ENCODE measurements around the gene GNG4.
A peak's percentile ranks its signal among the peaks of the same experiment; 100 is the strongest.

GNG4 gene

GRCh38 chr1:235525314-235525713 is 124.3 kb downstream of the GNG4 start:
- DNase-seq = no peak

DNA sequence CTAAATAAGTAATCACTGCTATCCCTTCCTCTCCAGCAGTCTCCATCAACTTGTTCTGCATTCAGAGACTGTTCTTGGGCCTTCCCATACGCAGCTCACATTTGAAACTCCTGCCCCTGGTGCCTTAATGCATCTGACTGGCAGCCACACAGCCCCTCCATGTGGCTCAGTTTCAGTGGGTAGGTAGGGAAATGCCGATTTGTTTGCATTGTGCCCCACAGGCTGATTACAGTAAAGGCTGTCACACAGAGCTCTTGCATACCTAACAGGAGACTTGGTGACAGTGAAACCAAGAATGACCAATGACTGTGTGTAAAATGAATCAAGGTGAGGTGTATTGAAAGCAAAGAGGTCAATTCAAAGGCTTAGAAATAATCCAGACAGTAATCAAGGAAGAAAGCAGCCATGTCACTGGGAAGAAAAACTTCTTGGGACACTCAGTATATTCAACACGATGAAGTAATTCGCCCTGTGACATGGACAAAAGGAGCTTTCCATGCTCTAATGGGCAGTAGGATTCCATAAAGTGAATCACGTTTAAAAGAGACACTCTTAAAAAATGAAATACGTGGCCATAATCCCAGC is 132.6 kb downstream of the GNG4 start:
- DNase-seq = peak in 1 of 2 experiments; percentile 11

DNA sequence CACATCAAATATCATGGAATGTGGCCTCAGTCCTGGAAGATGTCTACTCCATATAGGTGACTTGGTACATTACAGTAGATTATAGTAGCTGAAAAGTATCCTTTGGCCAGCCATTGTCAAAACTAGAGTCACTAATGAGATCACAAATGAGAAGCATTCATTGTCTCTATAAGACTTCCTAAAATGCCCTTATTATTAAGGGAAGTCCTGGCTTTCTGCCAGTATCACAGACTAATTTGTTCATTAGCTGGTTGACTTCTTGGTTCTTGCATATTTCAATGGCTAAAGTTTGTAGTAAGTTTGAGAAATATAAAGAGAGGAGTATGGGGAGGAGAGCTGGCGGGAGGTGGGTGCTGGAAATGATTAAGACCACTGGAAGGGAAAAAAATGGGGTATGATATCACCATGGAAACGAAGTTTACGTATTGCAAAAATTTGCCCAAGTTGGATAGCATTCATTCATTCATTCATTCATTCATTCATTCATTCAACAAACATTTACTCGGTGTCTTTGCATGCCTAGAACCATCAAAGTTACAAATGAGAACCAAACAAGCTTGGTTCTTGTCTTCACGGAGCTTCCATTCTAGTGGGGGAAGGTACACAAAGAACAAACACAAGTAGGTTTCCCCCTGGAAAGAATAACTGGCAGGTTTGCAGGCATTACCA is 133.6 kb downstream of the GNG4 start:
- no peak for DNase-seq

DNA sequence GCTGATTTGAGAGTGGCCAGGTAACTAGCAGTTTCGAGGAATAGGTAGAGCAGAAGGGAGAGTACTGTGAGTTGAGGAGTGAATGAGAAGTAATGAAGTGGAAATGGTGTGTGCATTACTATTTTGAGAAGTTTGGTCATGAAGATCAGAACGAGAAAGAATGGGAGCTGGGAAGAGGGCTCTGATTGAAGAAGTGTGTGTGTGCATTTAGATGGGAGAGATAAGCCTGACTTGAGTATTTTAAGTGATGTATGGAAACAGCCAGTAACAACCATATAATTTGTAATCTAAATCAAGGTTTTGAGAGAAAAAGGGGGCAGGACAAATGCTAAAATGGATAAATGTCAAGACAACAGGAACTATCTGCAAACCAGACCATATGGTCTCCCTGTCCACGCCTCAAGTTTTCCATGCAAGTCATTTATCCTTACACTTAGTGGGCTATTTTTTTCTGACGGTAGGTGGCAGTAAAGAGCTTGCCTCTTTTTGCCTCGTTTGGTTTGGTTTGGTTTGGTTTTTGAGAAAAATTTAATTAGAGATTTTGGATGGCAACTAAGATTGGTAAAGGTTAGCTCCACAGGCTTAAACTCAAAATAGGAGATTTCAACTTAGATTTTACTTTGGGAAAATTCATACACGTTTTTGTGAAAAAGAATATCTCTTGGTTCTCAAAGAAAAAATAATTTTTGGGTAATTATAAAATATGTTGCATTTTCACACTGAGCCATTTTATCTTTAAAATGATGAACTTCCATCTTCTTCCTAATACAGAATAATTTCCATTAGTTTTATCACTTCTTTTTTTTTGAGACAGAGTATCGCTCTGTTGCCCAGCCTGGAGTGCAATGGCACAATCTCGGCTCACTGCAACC is 135.9 kb downstream of the GNG4 start:
- DNase-seq = peak; percentile 61 to 64

DNA sequence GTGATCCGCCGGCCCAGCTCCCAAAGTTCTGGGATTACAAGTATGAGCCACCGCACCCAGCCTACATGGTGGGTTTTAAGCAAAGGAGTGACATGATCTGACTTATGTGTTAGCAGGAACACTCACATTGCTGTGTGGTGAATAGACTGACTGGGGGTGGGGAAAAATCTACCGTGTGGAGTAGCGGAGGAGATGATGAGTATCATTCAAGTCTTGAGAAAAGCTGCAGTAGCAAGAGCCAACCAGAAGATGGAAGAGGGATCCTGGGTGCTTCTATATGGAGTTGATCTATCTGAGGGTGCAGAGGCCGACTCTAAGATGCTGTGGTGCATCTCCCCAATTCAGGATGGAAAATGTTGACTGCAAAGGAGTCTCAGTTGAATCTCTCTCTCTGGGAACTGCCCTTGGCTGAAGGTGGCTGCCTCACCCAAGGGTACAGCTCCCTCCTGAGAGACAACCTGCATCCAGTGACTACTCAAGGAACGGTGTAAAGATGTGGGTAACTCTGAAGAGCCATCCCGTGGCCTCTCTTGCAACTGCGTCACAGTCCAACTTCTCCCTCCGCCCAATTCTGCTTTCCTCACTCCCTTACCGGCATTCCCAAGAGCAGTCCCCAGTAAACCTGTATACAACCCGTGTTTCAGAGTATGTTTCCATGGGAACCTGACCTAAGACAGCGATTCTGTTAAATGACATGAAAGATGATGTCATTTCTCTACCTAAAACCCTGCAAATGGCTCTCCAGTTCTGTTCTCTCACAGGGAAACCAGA is 137.9 kb downstream of the GNG4 start:
- DNase-seq = no peak

GRCh38 chr1:235510823-235511222 is 138.8 kb downstream of the GNG4 start:
- no peak for DNase-seq

DNA sequence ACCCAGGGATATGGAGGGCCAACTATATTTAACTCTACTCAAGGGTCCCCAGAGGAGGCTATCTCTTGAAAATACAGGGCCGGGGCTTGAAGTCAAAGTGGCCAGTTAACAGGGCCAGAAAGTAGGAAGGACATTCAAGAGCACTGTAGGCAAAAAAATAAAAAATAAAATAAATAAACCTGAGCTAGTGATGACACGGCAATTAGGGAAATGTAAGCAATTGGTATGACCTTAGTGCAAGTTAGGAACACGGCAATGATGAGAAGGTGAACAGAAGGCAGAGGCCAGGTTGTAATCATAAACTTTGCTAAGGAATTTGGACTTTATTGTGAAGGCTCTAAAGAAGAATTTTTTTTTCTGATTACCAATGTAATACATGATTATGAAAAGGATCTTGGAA is 142.0 kb downstream of the GNG4 start:
- DNase-seq = no peak

GRCh38 chr1:235504494-235505222 is 144.9 kb downstream of the GNG4 start:
- DNase-seq = peak; percentile 99

GRCh38 chr1:235504122-235504493 is 145.5 kb downstream of the GNG4 start, which contains the start of gene B3GALNT2:
B3GALNT2 (minus strand) TSS chr1:235504452; CDS start chr1:235504252, 200 bp downstream.
- peak in 1 of 2 experiments; percentile 78 for DNase-seq

DNA sequence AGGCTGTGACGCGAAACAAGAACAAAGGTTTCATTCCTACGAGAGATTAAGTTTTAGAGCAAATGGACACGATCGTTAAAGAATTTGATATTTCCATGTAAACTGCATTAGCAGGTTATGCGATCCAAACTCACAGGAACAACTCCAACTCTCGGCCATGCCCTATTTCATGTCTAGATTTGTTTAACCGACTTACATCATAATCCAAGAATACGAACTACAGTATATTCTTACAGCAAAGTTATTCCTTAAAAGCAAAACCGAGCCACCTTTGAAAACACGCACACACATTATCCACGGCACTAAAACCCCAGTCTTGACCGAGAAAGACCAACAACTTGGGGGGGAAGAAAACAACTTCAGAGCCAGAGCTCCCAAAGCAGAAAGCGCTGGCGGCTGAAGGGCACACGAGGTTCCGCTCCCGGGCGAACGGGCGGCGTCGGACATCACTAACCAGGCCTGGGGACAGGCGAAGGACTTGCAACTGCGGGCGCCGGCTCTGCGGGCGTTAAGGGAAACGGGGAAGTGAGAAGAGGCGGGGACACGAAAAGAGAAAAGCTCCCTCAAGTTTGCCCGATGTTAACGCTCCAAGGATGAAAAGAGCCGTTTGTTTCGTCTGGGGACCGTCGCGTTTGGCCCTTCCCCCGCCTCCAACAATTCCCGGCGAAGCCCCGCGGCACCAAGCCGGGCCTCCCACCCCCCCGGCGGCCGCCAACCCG is 146.0 kb downstream of the GNG4 start:
- peak; percentile 42 to 50 for DNase-seq

DNA sequence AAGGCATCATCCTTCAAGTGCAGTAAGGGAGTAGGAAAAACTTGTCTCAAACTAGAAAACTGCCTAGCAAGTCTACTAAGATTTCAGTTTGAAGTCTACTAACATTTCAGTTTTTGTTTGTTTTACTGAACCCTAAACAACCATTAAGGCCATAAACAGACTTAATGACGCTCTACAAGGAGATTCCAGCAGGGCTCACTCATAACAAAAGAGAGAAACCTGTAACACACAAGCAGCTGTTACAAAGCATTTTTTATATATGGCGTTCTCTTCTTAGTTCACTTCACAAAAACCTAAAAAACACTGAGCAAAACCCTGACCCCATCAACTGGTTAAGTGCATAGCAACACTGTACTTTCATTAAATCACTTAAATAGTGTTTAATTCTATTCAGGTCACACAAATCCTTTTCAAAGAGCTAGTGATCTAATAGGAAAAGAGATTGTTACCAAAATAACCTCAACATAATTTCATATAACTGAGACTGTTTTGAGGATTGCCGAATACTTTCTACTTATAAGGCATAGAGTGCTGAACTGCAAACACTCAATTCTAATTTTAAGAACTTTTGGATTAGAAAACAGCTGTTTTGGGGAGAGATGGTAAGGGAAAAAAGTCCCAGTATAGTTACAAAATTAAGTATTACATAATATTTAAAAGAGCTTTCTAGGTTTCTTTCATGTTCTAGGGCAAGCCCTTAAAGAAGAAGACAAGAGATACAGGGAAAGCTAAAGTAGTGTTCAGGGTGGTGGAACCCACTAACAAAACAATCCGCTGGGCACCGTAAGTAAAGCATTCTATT is 146.8 kb downstream of the GNG4 start:
- no peak for DNase-seq

GRCh38 chr1:235500971-235501540 is 148.5 kb downstream of the GNG4 start:
- no peak for DNase-seq
